Endothelial cell of umbilical vein (primary cell): Measurements from ENCODE around the gene LRRC8E. TPM values are rescaled to one million over a fixed set of nuclear protein-coding genes. Genes with fewer than 3 reads are reported as not detected.

ENCODE experiments used
- BruUV-seq: library from RNA; stranded (reverse); fragments of 400-500 nt; replicated peaks from 2 replicates; lab custom pipeline; 2021; lab: Mats Ljungman, UMichigan
- CTCF ChIA-PET: fragments of 300-600, 350-600 bp; sonication (Branson Sonifier 250); formaldehyde crosslinking; loops from one replicate; lab custom pipeline; 2021; ENCODE audit warnings: antibody characterized with exemption, inconsistent platforms; lab: Charles Lee
- POLR2A ChIA-PET: fragments of 300-600, 350-600 bp; sonication (Branson Sonifier 250); formaldehyde crosslinking; loops from one replicate; lab custom pipeline; 2021; ENCODE audit warnings: antibody characterized with exemption, inconsistent platforms; lab: Charles Lee
- DNase-seq: peaks from one replicate; pipeline ENCODE4 v3.0.0-alpha.2; 2011; ENCODE audit warnings: low read depth, low spot score
- FAIRE-seq: peaks from 2 replicates; lab custom pipeline; 2011; peaks lifted over from hg19 to GRCh38; lab: Jason Lieb, UNC
- H2AFZ ChIP-seq: 2 replicates; pipeline ENCODE4 v1.6.0; 2012; ENCODE audit warnings: low read depth, low read length, control low read depth, inconsistent platforms
- H3K27ac ChIP-seq: 2 replicates; pipeline ENCODE4 v1.5.1; 2011; ENCODE audit warnings: low read depth, mild to moderate bottlenecking, control low read depth, low read length, moderate library complexity; ENCODE audit not compliant: insufficient read depth
- H3K27me3 ChIP-seq, 2 experiments: 2 replicates each; pipeline versions ENCODE4 v1.6.0 to v1.6.1; 2011; ENCODE audit warnings: low read length in 2 of 2, mixed read lengths in 1 of 2; ENCODE audit not compliant: control insufficient read depth in 2 of 2, insufficient read depth in 2 of 2
- H3K36me3 ChIP-seq, 2 experiments: 2 replicates in 1 of 2; 3 replicates in 1 of 2; pipeline ENCODE4 v1.5.1; 2011; ENCODE audit warnings: low read length in 2 of 2, mild to moderate bottlenecking in 1 of 2, moderate library complexity in 1 of 2; ENCODE audit not compliant: control insufficient read depth in 2 of 2, insufficient read depth in 2 of 2; ENCODE audit errors: extremely low read depth in 1 of 2
- H3K4me1 ChIP-seq: 3 replicates; pipeline ENCODE4 v1.5.1; 2011; ENCODE audit warnings: mild to moderate bottlenecking, low read length; ENCODE audit not compliant: control insufficient read depth, insufficient read depth; ENCODE audit errors: extremely low read depth
- H3K4me2 ChIP-seq: 2 replicates; pipeline ENCODE4 v1.6.1; 2011; ENCODE audit warnings: low read length, control low read depth, mixed read lengths; ENCODE audit not compliant: insufficient read depth
- H3K4me3 ChIP-seq, 3 experiments: fragments of 200-600 bp in 1 of 3; sonication (generic), shearing (Covaris generic) in 1 of 3; replicated peaks in 1 of 3; 2 replicates each; pipeline ENCODE4 v1.5.1; 2011 to 2016; ENCODE audit warnings: control low read depth in 3 of 3, low read length in 3 of 3, mild to moderate bottlenecking in 2 of 3, inconsistent platforms in 1 of 3, low read depth in 1 of 3, moderate library complexity in 1 of 3; ENCODE audit not compliant: insufficient read depth in 1 of 3
- H3K79me2 ChIP-seq: 2 replicates; pipeline ENCODE4 v1.6.0; 2012; ENCODE audit warnings: low read length, inconsistent platforms; ENCODE audit not compliant: control insufficient read depth, insufficient read depth
- H3K9ac ChIP-seq: replicated peaks from 2 replicates; pipeline ENCODE3; 2011; ENCODE audit warnings: low read length, control low read depth; ENCODE audit not compliant: insufficient read depth; ENCODE audit errors: extremely low read depth
- H3K9me1 ChIP-seq: replicated peaks from 3 replicates; pipeline ENCODE4 v1.6.0; 2011; ENCODE audit warnings: mild to moderate bottlenecking, low read length; ENCODE audit not compliant: control insufficient read depth, insufficient read depth; ENCODE audit errors: extremely low read depth
- H3K9me3 ChIP-seq: replicated peaks from 2 replicates; pipeline ENCODE4 v1.5.1; 2012; ENCODE audit warnings: low read length, inconsistent platforms; ENCODE audit not compliant: control insufficient read depth, insufficient read depth
- H4K20me1 ChIP-seq: replicated peaks from 2 replicates; pipeline ENCODE3; 2011; ENCODE audit warnings: mild to moderate bottlenecking, low read length; ENCODE audit not compliant: control insufficient read depth, insufficient read depth; ENCODE audit errors: extremely low read depth
- EZH2 ChIP-seq: IDR thresholded peaks from 2 replicates; pipeline ENCODE4 v1.6.1; 2012; ENCODE audit warnings: borderline replicate concordance, low read depth, mild to moderate bottlenecking, moderate library complexity, low read length, inconsistent platforms; ENCODE audit not compliant: severe bottlenecking
- FOS ChIP-seq: IDR thresholded peaks from 2 replicates; pipeline ENCODE4 v1.6.1; 2011; ENCODE audit warnings: mild to moderate bottlenecking, low read length, moderate library complexity, borderline replicate concordance; ENCODE audit not compliant: insufficient read depth
- GATA2 ChIP-seq: IDR thresholded peaks from 2 replicates; pipeline ENCODE4 v1.7.0; 2011; ENCODE audit warnings: low read depth, mild to moderate bottlenecking, moderate library complexity, mixed read lengths, low read length; ENCODE audit not compliant: insufficient read length, insufficient read depth
- JUN ChIP-seq: IDR thresholded peaks from 2 replicates; pipeline ENCODE4 v1.6.1; 2011; ENCODE audit warnings: borderline replicate concordance, low read depth; ENCODE audit not compliant: insufficient read length, insufficient read depth
- MYC ChIP-seq: IDR thresholded peaks from one replicate; pipeline ENCODE4 v1.6.1; 2011; ENCODE audit warnings: mild to moderate bottlenecking, low read depth, low read length
- POLR2A ChIP-seq: IDR thresholded peaks from 2 replicates; pipeline ENCODE4 v1.6.1; 2012; ENCODE audit warnings: low read depth, mild to moderate bottlenecking, control low read depth, low read length
- POLR2AphosphoS5 ChIP-seq: IDR thresholded peaks from 2 replicates; pipeline ENCODE4 v1.6.1; 2012; ENCODE audit warnings: low read depth, mild to moderate bottlenecking, control low read depth, low read length, moderate library complexity; ENCODE audit not compliant: insufficient read depth
- dilution Hi-C: fragments of 300-500 bp; cut with MboI; formaldehyde crosslinking; loops from one replicate; pipeline ENCODE4 v1.15.0; 2019; ENCODE audit warnings: low sequenced_read_pairs; ENCODE audit not compliant: extremely low pct_ligation_motif_present
- intact Hi-C: fragments of 100-400 bp; cut with micrococcal nuclease; formaldehyde crosslinking; loops from one replicate; pipeline ENCODE4 v1.10.0; 2022
- polyA plus RNA-seq, 4 experiments: library from polyadenylated mRNA; depleted of rRNA in 3 of 4; stranded (reverse) in 3 of 4; unstranded in 1 of 4; fragments of >200 nt; gene quantifications; 2 replicates each; pipeline versions ENCODE4 v1.2.1 to v1.2.3, GENCODE V29; 2011 to 2012; ENCODE audit warnings: missing spikeins in 1 of 4
- total RNA-seq: library from RNA; stranded (reverse); gene quantifications from 2 replicates; pipeline ENCODE4 v1.2.3, GENCODE V29; 2021
- TF ChIP-seq, protein P1 (sequence below): IDR thresholded peaks from 2 replicates; pipeline ENCODE4 v1.6.1; 2011; ENCODE audit not compliant: insufficient read depth, insufficient read length
- TF ChIP-seq, protein P2 (sequence below), 2 donors: IDR thresholded peaks; 1 replicate in 1 of 2; 2 replicates in 1 of 2; pipeline ENCODE4 v1.5.1; 2011; ENCODE audit warnings: low read length in 2 of 2, mild to moderate bottlenecking in 2 of 2, moderate library complexity in 2 of 2, control low read depth in 1 of 2, inconsistent platforms in 1 of 2, low read depth in 1 of 2; ENCODE audit not compliant: insufficient read depth in 1 of 2; ENCODE audit errors: extremely low read depth in 1 of 2

Gene LRRC8E
- total and polyA plus RNA-seq, 2 donors (not counting 3 experiments of a cell fraction or from before 2014, with no cell fraction given) = 1.1 to 1.6 TPM

DNA sequence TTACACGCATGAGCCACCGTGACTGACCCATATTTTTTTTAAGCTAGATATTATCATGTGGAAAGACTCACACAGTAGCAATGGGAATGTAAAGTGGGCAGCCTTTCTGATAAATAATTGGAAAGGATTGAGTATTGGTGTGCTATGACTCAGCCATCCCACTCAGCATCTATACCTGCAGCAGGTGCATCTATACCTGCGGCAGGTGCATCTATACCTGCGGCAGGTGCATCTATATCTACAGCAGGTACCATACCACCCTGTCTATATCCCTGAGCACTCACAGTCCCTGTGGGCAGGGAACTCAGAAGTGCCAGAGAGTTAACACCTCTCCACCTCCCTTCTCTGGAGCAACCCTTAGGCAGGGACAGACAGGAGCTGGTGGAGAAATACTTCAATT lies 5.2 kb upstream of the LRRC8E start:
- no peak for FAIRE-seq
- POLR2A ChIA-PET = interaction anchor here (0.7 kb wide), 1 partner anchor 143 kb away, joined by 7 read pairs; no protein-coding TSS in a partner anchor

DNA sequence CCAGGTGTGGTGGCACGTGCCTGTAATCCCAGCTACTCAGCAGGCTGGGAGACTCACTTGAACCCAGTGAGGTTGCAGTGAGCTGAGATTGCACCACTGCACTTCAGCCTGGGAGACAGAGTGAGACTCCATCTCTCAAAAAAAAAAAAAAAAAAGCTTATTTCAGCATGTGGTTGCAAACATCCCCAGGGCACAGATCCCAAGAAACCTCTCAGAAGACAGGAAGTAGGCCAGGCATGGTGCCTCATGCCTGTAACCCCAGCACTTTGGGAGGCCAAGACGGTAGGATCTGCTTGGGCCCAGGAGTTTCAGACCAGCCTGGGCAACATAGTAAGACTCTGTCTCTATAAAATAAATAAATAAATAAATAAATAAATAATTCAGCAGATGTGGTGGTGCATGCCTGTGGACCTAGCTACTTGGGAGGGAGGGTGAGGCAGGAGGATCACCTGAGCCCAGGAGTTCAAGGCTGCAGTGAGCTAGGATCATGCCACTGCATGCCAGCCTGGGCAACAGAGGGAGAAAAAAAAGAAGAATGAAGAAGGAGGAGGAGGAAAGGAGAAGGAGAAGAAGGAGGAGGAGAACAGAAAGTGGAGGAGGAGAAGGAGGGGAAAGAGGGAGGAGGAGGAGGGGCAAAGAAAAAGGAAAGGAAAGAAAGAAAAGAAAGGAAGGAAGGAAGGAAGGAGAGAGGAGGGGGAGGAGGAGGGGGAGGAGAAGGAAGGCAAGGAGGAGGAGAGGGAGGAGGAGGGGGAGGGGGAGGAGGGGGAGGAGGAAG lies 4.3 kb upstream of the LRRC8E start:
- Histone ChIP-seq H3K36me3 (no peaks in the 10 kb centered on the region), H3K9me1 (no peaks in the 10 kb centered on the region), H2AFZ (no peak overlapping the region), H3K4me3 (no peak overlapping the region), H3K4me2 (no peak overlapping the region), H3K79me2 (no peaks in the 10 kb centered on the region), H3K27me3 (no peaks in the 10 kb centered on the region), H3K9ac (no peak overlapping the region), H4K20me1 (no peaks in the 10 kb centered on the region), H3K27ac (no peak overlapping the region), H3K9me3 (no peaks in the 10 kb centered on the region), H3K4me1 (peaks cover 8% of the 10 kb centered on the region)
- TF ChIP-seq MYC (no peak), EZH2 (no peak), JUN (no peak), POLR2A (no peak), POLR2AphosphoS5 (no peak), FOS (no peak), GATA2 (no peak)
- TF ChIP-seq, protein P1, sequence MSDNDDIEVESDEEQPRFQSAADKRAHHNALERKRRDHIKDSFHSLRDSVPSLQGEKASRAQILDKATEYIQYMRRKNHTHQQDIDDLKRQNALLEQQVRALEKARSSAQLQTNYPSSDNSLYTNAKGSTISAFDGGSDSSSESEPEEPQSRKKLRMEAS = no peak
- TF ChIP-seq, protein P2, sequence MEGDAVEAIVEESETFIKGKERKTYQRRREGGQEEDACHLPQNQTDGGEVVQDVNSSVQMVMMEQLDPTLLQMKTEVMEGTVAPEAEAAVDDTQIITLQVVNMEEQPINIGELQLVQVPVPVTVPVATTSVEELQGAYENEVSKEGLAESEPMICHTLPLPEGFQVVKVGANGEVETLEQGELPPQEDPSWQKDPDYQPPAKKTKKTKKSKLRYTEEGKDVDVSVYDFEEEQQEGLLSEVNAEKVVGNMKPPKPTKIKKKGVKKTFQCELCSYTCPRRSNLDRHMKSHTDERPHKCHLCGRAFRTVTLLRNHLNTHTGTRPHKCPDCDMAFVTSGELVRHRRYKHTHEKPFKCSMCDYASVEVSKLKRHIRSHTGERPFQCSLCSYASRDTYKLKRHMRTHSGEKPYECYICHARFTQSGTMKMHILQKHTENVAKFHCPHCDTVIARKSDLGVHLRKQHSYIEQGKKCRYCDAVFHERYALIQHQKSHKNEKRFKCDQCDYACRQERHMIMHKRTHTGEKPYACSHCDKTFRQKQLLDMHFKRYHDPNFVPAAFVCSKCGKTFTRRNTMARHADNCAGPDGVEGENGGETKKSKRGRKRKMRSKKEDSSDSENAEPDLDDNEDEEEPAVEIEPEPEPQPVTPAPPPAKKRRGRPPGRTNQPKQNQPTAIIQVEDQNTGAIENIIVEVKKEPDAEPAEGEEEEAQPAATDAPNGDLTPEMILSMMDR (IDR thresholded peaks at IDR 0.05; ENCODE audit: extremely low read depth in 1 of 2, insufficient read depth in 1 of 2, low read depth in 1 of 2, low read length in 2 of 2) = no peak
- POLR2A ChIA-PET = interaction anchor here (0.7 kb wide), 1 partner anchor 1519 kb away, joined by 3 read pairs; no protein-coding TSS in a partner anchor
- CTCF ChIA-PET = interaction anchor here (2.0 kb wide), 1 partner anchor 15 kb away, joined by 14 read pairs; no protein-coding TSS in a partner anchor
- BruUV-seq = no TSS peak
- intact Hi-C loops = no loop called here
- no peak for FAIRE-seq
- dilution Hi-C loops = no loop called here
- DNase-seq = no peak

More for the DNA sequence above, 5.2 kb upstream of the LRRC8E start:
- H3K27ac ChIP-seq = no peak overlapping the region
- intact Hi-C loops (no loop called here), dilution Hi-C loops (no loop called here)
- H3K4me3 ChIP-seq = no peak overlapping the region
- CTCF ChIA-PET = interaction anchor here (1.0 to 2.0 kb wide), 2 partner anchors 14 to 20 kb away, joined by 3 to 14 read pairs; partner anchors contain the start of gene MAP2K7
- BruUV-seq = no TSS peak
- TF ChIP-seq FOS (no peak), POLR2A (no peak)
- H3K79me2 ChIP-seq = no peaks in the 10 kb centered on the region
- no peaks in the 10 kb centered on the region for H4K20me1 ChIP-seq
- H3K9ac ChIP-seq = no peak overlapping the region
- no peaks in the 10 kb centered on the region for H3K9me1 ChIP-seq
- no peaks in the 10 kb centered on the region for H3K27me3 ChIP-seq
- H3K9me3 ChIP-seq = no peaks in the 10 kb centered on the region
- no peaks in the 10 kb centered on the region for H3K36me3 ChIP-seq
- DNase-seq = no peak
- H2AFZ ChIP-seq = no peak overlapping the region
- no peak overlapping the region for H3K4me2 ChIP-seq
- peaks cover 2% of the 10 kb centered on the region for H3K4me1 ChIP-seq
